Glutamatergic neuron (in vitro differentiated cells): ENCODE measurements around the gene ULBP3. TPM values are rescaled to one million over a fixed set of nuclear protein-coding genes. Genes with fewer than 3 reads are reported as not detected.

ENCODE experiments used
- DNase-seq: peaks from one replicate; pipeline ENCODE4 v3.0.0; 2022
- H3K27ac Mint-ChIP-seq: one replicate; pipeline ENCODE4 v1.8.0; 2020; ENCODE audit warnings: mild to moderate bottlenecking, mixed read lengths, inconsistent platforms; ENCODE audit not compliant: unreplicated experiment
- H3K27me3 Mint-ChIP-seq: one replicate; pipeline ENCODE4 v1.8.0; 2020; ENCODE audit warnings: mild to moderate bottlenecking, moderate library complexity, mixed read lengths, inconsistent platforms; ENCODE audit not compliant: unreplicated experiment
- H3K36me3 Mint-ChIP-seq: one replicate; pipeline ENCODE4 v1.8.0; 2020; ENCODE audit warnings: mild to moderate bottlenecking, mixed read lengths, inconsistent platforms; ENCODE audit not compliant: unreplicated experiment
- H3K4me1 Mint-ChIP-seq: one replicate; pipeline ENCODE4 v1.8.0; 2020; ENCODE audit warnings: mild to moderate bottlenecking, low read depth, mixed read lengths, inconsistent platforms; ENCODE audit not compliant: unreplicated experiment
- H3K4me3 Mint-ChIP-seq: one replicate; pipeline ENCODE4 v1.8.0; 2020; ENCODE audit warnings: mild to moderate bottlenecking, mixed read lengths, inconsistent platforms; ENCODE audit not compliant: unreplicated experiment
- H3K9me3 Mint-ChIP-seq: one replicate; pipeline ENCODE4 v1.8.0; 2020; ENCODE audit warnings: mild to moderate bottlenecking, moderate library complexity, mixed read lengths, inconsistent platforms; ENCODE audit not compliant: unreplicated experiment
- CTCF ChIP-seq: fragments of 200-600 bp; sonication (generic); IDR thresholded peaks from one replicate; pipeline ENCODE4 v1.5.0; 2021; ENCODE audit not compliant: partially characterized antibody, unreplicated experiment
- total RNA-seq: library from RNA; stranded (reverse); fragmentation: NEBNext Ultra II Directional; extraction: Animal tissue kit (Norgen Biotek cat#: 25700); gene quantifications from one replicate; pipeline ENCODE4 v1.2.1, GENCODE V29; 2021; ENCODE audit not compliant: unreplicated experiment

ULBP3 gene
- total RNA-seq, 1 donor from 2014 or later: 7.5 TPM

GRCh38 chr6:150072201-150072600 lies 3.3 kb upstream of the ULBP3 start:
- H3K36me3 Mint-ChIP-seq: no peaks in the 10 kb centered on the region
- peaks cover 18% of the 10 kb centered on the region for H3K4me1 Mint-ChIP-seq
- DNase-seq: no peak
- H3K4me3 Mint-ChIP-seq: no peak overlapping the region
- no peak overlapping the region for H3K27ac Mint-ChIP-seq
- H3K9me3 Mint-ChIP-seq: peaks cover 2% of the 10 kb centered on the region
- H3K27me3 Mint-ChIP-seq: peaks cover 2% of the 10 kb centered on the region
- TF ChIP-seq CTCF: no peak

GRCh38 chr6:150070236-150070818 lies 1.4 kb upstream of the ULBP3 start:
- no peak for TF ChIP-seq CTCF
- Mint-ChIP-seq H3K9me3 (peaks cover 8% of the 10 kb centered on the region), H3K4me3 (peak overlapping the region; percentile 84), H3K27ac (no peak overlapping the region), H3K36me3 (peaks cover 15% of the 10 kb centered on the region), H3K27me3 (peaks cover 5% of the 10 kb centered on the region), H3K4me1 (peaks cover 18% of the 10 kb centered on the region)
- DNase-seq: no peak

GRCh38 chr6:150069706-150070105 lies 785 bp upstream of the ULBP3 start:
- DNase-seq: peak; percentile 69
- no peak overlapping the region for H3K27ac Mint-ChIP-seq
- peak overlapping the region; percentile 84 for H3K4me3 Mint-ChIP-seq
- peaks cover 18% of the 10 kb centered on the region for H3K4me1 Mint-ChIP-seq
- peaks cover 5% of the 10 kb centered on the region for H3K27me3 Mint-ChIP-seq
- peaks cover 20% of the 10 kb centered on the region for H3K36me3 Mint-ChIP-seq
- peaks cover 8% of the 10 kb centered on the region for H3K9me3 Mint-ChIP-seq
- TF ChIP-seq CTCF: no peak

- Mint-ChIP-seq H3K4me1 (peaks cover 13% of the 10 kb centered on the region), H3K27ac (peak overlapping the region; percentile 33), H3K4me3 (peak overlapping the region; percentile 84), H3K9me3 (peaks cover 8% of the 10 kb centered on the region), H3K36me3 (peaks cover 20% of the 10 kb centered on the region), H3K27me3 (peaks cover 4% of the 10 kb centered on the region)
- TF ChIP-seq CTCF: no peak
- no peak for DNase-seq
These were observed 770 bp downstream of the ULBP3 start for GRCh38 chr6:150068151-150068550.

GRCh38 chr6:150065083-150065482 lies 3.8 kb downstream of the ULBP3 start:
- peaks cover 6% of the 10 kb centered on the region for H3K4me1 Mint-ChIP-seq
- peaks cover 6% of the 10 kb centered on the region for H3K9me3 Mint-ChIP-seq
- TF ChIP-seq CTCF: no peak

More at GRCh38 chr6:150065083-150065482, 3.8 kb downstream of the ULBP3 start:
- Mint-ChIP-seq H3K4me3 (no peak overlapping the region), H3K27ac (no peak overlapping the region), H3K36me3 (peaks cover 24% of the 10 kb centered on the region), H3K27me3 (peaks cover 7% of the 10 kb centered on the region)
- no peak for DNase-seq
